Activated CD4-positive, alpha-beta T cell treated with anti-CD3 and anti-CD28 coated beads, Interleukin-2, amount 50 U/mL, for 16 hours (primary cell): Measurements from ENCODE around the gene CNTN2.

Experiments
- DNase-seq: peaks from one replicate; pipeline ENCODE4 v3.0.0-alpha.2; 2020

The CNTN2 gene, protein sequence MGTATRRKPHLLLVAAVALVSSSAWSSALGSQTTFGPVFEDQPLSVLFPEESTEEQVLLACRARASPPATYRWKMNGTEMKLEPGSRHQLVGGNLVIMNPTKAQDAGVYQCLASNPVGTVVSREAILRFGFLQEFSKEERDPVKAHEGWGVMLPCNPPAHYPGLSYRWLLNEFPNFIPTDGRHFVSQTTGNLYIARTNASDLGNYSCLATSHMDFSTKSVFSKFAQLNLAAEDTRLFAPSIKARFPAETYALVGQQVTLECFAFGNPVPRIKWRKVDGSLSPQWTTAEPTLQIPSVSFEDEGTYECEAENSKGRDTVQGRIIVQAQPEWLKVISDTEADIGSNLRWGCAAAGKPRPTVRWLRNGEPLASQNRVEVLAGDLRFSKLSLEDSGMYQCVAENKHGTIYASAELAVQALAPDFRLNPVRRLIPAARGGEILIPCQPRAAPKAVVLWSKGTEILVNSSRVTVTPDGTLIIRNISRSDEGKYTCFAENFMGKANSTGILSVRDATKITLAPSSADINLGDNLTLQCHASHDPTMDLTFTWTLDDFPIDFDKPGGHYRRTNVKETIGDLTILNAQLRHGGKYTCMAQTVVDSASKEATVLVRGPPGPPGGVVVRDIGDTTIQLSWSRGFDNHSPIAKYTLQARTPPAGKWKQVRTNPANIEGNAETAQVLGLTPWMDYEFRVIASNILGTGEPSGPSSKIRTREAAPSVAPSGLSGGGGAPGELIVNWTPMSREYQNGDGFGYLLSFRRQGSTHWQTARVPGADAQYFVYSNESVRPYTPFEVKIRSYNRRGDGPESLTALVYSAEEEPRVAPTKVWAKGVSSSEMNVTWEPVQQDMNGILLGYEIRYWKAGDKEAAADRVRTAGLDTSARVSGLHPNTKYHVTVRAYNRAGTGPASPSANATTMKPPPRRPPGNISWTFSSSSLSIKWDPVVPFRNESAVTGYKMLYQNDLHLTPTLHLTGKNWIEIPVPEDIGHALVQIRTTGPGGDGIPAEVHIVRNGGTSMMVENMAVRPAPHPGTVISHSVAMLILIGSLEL

DNA sequence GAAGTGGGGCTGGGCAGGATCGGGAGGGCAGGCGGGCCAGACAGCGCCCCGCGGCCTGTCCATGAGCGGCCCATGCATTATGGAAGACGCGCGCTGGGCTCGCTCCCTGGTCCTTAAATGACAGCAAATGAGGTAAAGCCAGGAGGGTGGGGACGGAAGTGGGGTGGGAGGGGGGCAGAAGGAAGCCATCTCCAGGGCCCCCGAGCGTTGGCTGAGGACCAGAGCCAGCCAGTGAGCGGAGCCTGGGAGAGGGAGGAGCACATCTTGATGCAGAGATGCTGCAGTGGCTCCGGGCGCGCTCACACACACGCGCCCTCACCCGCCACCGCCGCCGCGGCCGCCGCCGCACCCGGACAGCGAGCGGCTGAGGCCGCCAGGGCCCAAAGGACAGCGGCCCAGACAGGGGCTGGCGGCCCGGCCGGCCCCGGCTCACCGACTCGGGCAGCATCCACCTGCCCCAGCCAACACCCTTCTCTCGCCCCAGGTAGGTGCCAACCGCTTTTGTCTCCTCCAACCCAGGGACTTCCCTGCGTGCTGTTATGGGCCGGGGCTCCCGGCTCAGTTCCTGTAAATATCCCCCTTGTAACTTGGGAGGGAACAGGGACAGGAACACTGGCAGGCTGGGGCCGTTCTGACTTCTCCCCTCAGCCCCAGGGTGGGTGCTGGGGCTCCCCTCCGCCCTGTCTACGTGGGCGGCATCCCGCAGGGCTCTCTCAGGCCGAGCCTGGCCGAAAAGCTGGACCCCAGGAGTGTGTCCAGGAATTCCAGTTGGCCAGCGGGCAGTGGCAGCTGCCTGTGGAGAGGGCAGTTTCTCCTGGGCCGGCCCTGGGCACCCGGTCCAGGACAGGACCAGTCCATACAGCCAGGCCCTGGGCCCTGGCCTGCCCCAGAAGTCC is at the start of gene CNTN2:
Gene CNTN2 (plus strand): TSS at position 302 of the 896 bp plus-strand sequence. CDS start 9,974 bp downstream, outside the sequence.
- DNase-seq, result no peak

DNA sequence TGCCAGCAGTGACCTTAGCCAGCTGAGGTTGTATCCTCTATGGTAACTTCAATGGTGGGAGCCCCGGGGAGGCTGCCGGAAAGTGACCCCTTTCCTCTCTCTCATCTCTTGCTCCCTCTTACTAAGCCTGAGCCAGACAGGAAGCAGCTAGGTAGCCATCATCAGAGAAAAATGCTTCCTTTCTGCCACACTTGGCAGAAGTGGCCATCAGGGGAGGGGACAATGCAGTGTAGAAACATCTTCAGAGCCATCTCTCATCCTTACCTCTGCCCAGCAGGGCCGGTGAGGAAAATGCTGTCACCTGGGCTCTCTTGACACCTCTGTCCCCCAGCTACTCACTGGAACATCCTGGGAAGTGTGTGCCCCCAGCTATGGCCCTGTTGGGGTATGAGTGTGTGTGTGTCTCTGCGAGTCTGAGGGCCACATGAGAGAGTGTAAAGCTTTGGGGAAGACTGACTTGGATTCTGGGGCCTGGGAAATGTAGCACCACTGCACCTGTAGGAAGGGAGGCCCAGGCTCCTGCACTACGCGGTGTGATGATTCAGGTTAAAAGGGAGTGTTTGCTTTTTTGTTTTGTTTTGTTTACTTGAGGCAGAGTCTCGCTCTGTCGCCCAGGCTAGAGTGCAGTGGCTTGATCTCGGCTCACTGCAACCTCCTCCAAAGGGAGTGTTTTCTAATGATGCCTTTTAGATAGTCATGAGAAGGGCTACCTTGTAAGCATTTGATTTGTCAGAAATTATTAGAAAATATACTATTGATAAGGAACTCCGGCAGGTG is 48.7 kb upstream of the CNTN2 start:
- no peak for DNase-seq

DNA sequence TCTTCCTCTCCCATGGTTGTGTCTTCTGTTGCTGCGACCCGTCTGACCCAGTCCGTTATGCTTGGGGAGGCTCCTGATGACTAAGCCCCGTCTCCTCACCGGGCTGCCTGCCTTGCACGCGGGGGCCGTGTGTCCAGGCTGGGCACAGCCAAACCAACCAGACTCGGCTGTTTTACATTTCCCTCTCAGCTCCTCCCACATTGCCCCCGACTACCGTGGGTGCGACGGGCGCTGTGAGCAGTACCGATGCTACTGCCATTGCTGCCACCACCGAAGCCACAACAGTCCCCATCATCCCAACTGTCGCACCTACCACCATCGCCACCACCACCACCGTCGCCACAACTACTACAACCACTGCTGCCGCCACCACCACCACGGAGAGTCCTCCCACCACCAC is 46.0 kb upstream of the CNTN2 start:
- no peak for DNase-seq

DNA sequence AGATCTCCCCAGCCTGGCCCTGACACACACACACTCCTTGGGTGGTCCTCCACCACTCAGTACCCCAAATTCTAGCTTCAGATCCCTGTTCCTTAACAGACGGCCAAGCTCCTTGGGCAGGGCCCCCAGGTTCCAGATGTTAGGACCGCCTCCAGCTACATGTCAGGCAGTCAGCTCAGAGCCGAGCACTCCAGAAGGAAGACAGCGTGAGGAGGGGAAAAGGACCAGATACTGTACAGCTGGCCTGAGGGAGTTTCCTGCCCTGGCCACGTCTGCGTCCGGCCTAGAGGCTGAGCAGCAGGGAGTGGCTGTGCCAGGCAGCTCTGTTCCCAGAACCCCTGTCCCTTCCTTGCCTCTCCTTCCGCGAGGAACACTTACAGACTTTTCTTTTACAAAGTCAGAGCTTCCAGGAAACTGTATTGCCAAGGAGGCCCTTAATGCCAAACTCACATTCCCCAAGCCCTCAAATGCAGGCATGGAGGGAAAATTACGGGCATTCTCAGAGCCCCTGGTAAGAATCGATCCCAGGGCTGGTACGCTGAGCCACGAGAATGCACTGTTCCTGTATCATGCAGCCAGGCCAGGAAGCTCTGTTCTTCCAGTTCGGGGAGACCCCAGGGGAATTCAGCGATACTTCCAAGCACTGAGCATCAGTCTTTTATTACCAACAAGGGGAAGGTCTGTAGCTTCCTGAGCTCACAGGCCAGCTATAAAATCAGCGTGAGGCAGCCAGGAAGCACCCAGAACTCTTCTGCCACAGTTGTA is 45.2 kb upstream of the CNTN2 start:
- DNase-seq, result no peak

DNA sequence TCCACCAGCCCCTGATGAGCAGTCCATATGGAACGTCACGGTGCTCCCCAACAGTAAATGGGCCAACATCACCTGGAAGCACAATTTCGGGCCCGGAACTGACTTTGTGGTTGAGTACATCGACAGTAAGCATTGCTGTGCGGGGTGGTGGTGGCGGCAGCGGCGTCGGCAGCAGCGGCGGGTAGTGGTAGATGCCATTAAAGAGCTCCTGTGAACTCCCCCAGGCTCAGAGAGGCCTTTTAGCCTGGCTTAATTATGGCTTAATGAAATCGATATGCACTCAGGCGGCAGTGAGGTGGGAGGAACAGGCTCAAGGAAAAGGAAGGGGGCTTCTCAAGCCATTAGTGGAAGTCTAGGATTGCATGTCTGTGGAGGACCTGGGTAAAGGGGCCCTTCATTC is 41.9 kb upstream of the CNTN2 start:
- no peak for DNase-seq

DNA sequence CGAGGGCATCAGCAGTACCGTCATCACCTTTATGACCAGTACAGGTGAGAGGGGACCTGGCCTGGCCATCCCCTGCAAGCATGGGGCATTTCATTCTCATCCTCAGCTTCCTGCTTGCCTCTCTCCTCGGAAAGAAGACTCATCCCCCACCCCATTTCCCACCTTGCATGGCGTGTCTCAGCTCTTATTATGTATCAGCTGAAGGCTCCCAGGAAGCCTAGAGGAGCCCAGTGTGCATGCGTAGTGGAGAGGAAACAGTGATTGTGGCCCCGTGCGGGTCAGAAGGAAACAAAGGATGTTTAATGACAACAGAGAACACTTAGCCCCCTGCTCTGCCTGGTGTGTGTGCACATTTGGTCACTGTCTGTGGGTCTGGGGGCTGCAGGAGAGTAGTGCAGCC is 40.3 kb upstream of the CNTN2 start:
- no peak for DNase-seq

DNA sequence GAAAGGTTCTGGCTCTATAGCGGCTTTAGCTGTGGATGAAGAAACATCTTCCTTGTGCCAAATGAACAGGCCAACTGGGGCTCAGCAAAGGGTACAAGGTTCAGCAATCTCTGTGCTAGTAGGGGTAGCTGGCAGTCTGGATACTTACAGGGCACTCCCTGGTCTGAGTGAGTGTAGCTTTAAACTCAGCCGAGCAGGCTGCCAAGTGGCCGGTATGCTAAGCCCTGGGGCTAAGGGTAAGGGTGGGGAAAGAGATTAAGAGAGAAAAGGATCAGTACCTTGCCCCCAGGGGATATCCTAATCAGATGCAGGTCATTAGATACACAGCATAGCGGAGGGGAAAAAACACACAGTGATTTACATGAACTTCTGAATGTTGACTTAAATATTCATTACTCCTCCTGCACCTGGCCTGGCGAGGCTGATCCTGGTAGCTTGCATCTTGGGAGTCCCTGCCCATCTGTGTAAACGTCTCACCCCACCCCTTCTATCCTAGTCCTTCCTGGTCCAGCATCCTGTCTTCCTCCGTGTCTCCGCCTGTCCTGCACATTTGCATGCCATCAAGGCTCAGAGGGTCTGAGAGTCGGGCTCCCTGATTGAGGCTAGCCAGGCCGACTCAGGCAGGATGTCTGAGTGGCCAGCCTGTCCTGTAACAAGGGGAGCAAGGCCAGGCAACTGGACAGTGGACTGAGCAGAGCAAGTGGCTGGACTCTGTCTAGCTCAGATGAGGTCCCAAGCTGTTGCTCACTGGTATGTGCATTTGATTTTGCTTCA is 39.5 kb upstream of the CNTN2 start:
- no peak for DNase-seq

DNA sequence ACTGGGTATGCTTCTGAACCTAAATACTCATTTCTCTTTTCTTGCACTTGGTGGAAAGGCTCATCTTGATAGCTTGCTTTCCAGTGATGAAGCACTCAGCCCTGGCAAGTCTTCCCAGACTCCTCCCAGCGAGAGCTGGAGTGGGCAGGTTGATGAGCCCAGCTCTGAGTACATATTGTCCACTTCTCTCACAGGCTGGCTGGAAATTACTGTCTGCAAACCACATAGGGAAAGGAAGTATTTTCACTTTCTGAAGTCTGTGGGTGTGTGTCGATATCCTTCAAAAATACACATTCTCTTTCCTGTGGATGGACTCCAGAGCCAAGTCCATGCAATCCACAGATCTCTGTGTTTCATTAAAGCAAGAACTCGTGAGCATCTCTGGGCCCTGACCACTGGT is 38.7 kb upstream of the CNTN2 start:
- DNase-seq, result no peak

DNA sequence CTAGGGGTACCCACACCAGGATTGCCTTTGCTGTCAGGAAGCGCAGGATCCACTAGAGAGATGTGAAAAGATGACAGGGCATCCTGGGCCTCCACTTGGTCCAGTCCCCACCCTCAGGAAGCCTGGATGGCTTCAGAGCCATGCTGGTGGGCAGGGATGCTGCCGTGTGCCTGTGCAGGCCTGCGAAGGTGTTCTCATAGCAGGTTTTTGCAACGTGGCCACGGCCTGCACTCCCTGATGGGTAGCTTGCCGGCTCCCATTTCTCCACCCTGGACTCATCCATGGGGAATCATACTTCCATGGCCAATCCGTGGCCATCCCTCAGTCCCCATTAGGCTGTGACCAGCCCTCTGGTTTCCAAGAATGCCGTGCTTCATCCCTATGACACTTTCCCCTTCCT is 34.1 kb upstream of the CNTN2 start:
- no peak for DNase-seq

DNA sequence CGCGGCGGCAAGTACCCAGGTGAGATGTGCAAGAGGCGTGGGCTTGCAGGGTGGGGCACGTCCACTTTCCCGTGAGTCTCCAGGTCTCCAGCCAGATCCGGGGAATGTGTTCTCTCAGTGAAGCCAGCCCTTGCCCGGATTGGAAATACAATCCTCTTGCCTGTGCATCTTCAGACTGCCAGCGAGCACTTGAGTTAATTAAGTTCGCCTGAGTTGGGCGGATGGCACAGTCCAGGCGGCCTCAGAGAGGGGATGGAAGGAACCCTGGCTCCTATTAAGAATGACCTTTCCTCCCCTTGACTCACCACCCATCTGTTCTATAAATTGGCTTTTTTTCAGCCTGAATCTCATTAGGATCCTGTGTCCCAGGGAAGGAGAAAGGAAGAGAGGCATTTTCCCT is 33.3 kb upstream of the CNTN2 start:
- DNase-seq, result no peak

DNA sequence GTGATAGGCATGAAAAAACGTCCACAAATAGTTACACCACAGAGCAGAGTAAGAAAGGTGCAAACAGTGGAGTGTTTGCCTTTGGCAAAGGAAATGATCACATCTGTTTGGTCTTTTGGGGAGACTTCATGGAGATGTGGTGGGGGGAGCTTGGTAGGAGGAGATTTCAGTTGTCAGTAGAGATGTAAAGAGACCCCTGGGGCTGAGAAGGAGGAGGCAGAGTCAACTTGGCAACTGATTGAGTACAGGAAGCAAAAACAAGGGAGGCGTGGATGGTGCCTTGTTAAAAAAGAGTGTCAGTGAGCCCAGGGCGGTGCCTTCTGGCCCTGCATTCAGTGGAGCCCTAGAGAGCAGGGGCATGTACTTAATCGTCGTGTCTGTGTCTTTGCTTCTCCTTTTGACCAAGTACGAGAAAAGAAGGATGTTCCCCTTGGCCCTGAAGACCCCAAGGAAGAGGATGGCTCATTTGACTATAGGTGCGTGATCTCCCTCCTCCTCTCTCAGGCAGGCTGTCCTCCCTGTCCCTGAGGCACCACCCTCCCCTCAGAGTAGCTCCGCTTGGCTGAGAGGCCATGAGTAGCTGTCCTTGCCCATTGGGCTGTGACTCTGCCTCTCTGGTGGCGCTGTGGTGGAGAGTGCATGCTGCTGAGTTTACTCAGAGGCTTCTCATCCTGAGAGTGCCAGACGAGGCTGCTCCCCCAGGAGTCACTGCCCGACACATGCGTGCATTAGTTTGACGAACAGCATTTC is 30.4 kb upstream of the CNTN2 start:
- no peak for DNase-seq

DNA sequence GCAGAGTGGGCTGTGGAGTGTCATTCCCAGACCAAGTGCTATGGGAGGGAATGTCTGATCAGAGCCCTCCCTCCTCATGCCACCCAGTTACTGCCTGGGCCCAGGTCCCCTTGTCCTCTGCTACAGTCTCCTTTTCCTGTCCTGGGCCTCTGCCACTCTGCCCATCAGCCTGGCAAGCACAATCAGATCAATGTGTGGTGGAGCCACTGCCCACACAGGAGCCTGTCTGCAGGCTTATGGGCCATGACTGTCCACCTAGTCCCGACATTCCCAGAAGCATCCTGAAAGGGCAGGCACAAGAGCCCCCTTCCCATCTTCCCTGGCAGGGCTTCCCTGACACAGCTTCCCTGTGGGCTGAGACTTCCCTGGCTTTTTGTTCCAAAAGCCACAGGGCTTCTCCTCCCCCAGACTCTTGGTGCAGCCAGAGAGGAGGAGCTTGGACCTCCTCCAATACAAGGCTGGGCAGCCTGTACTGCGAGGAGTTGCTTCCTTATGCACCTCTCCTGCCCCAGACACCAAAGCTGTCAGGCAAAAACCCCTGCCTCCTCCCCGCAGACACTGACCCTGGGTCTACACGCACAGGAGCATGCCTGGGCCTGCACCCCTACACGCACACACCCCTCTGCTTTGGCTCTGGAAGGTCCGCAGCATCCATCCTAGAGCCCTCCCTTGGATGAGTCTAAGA is 29.2 kb upstream of the CNTN2 start:
- no peak for DNase-seq

DNA sequence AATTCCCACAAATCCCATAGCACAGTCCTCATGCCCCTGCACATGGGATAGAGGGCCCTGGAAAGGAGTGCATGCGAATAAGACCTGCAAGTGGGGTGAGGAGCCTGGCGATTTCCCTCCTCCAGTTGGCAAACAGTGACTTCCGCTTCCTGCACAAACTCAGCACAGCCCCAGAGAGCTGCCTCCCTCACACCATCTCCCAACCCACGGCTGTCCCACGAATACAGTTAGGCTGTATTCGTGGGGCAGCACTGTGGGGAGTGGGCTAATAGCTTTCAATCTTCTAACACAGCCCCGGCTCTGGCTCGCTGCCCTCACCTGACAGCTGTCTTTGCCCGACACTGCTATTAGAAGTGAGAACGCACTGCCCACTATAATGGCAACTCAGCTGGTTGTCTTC is 28.2 kb upstream of the CNTN2 start:
- DNase-seq, result no peak

DNA sequence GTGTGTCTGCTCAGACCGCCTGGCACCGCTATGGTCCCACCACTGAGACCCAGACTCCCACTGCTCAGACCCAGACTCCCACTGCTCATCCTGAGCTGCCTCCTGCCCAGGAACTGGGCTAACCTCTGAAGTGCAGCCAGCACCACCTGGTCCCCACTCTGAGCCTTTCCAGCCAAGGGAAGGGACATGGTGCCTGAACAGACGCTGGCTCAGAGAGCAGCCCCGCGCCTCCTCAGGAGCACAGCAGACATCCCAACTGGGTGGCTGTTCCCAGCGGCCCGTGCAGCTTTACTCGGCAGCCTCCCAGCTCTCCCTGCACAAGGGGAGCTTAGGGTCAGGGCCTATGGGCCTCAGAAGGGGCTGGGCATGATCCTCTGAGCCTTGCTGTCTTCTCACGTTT is 27.8 kb upstream of the CNTN2 start:
- no peak for DNase-seq

DNA sequence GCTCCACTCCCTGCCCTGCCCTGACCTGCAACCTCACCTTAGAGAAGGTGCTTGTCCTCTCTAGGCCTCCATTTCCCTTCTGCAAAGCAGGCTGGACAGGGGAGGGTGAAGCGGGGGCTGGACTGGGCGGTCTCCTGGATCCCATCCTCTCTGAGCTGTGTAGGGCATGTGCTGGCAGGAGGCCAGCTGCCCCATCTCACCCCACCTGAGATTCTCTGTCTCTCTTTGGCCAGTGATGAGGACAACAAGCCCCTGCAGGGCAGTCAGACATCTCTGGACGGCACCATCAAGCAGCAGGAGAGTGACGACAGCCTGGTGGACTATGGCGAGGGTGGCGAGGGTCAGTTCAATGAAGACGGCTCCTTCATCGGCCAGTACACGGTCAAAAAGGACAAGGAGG is 26.9 kb upstream of the CNTN2 start:
- no peak for DNase-seq

DNA sequence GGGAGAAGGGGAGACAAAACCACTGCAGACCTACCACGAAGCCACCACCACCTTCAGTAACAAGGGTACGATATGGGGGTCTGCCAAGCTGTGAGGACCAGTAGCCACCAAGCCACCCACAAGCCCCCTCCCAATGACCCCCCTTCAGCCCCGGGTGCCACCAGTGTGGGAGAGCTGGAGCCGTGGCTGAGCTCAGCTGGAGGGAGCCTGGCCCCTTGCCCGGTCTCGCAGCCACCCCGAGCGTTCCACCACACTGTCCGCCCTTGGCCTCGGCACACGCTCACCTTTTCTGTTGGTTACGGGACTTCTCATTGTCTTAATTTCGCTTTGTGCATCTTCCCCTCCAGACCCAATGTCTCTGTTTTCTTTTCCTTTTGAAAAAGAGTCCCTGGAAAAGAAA is 26.4 kb upstream of the CNTN2 start:
- DNase-seq, result no peak

DNA sequence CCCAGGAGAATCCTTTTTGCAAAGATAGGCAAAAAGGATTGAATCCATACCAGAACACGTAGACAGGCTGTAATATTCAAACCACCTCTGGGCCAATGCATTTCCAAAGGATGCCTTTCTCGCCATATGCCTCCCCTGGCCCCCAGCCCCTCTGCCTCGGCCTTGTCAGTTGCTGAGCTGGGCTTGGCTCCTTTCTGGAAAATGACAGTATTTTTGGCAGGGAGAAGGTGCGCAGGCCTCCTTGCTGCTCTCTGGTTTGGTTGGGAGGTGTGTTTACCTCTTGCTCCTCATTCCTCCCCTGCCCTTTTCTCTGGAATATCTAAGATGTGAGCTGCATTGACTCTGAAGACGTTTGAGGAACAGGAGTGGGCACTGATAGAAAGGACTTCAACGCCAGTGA is 26.0 kb upstream of the CNTN2 start:
- DNase-seq, result no peak

DNA sequence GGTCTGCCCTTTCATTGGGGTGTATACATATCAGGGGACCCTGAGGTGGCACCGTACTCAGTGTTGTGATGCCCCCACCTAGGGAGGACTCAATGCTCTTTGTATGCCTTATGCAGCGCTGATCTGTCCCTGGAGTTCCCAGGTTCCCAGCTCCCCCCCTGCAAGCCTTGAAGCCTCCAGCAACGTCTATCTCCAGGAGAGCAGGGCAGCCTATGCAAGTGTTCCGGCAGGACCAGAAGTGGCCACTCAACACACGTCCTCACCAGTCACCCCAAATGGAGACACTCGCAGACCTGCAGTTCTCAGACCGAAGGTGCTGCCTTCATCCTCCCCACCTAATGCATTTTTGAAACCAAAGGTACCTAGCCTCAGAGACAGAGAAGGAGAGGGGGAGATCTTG is 25.2 kb upstream of the CNTN2 start:
- no peak for DNase-seq

DNA sequence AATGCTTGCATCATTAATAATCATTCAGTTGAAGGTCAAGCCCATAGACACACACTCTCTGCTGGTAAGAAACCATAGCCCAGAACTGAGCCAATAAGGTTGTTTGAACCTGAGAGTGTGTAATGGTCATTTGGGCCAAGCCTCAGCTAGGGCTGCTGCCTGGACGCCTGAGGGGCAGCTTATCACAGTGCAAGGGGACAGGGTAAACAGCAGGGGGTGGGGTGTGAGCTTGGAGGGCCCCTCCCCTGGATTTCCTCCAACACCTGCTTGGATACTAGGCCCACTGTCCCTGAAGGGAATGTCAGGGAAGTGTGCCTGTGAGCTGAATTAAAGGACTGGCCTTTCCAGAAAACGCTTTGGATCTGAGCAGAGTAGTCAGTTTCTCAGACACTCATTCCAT is 24.6 kb upstream of the CNTN2 start:
- DNase-seq, result no peak
